ENCODE data around the gene MTMR10.

MTMR10 gene

DNA sequence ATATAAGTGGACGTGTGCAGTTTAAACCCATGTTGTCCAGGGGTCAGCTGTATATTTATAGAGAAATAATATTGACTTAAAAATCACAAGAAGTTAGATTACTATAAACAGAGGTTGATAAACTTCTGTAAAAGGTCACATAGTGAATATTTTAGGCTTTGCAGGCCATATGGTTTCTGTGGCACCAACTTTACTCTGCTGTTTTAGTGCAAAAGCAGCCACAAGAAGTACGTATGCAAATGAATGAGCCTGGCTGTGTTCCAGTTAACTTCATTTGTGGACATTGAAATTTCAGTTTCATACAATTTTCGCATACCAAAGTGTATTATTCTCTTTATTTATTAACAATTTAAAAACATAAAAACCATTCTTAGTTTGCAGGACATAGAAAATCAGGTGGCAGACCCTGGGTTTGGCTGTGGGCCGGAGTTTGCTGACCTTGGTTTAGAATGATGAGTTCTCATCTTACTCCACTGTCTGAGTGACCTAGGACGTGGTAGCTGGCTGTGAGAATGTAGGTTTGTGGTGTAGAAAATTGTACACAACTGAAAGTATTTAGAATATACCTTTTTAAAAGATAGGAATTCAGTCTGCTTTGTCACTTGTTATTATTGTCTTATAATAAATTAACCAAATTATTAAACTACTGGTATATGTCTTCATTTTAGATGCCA, 71.4 kb downstream of the MTMR10 start:
- no peak for DNase-seq

DNA sequence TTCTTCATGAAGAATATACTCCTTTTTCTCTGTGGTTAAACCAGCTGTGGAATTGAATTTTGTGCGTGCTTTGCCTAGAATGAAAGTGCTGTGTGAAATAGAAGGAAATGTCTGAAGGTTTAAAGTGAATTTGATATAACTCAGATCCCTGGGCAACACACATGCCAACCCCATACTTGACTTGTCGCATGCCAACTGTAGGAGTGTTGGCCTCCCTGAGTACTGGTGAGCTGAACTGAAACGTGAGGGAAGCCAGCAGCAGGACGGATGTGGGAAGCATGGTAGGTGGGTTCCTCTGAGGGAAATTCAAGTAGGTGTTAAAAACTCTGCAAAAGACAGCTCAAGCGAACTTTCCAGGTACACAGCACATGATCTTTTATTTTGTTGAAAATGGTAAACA, 73.1 kb downstream of the MTMR10 start:
- DNase-seq, result no peak

GRCh38 chr15:30917675-30918074, 73.8 kb downstream of the MTMR10 start:
- no peak for DNase-seq

DNA sequence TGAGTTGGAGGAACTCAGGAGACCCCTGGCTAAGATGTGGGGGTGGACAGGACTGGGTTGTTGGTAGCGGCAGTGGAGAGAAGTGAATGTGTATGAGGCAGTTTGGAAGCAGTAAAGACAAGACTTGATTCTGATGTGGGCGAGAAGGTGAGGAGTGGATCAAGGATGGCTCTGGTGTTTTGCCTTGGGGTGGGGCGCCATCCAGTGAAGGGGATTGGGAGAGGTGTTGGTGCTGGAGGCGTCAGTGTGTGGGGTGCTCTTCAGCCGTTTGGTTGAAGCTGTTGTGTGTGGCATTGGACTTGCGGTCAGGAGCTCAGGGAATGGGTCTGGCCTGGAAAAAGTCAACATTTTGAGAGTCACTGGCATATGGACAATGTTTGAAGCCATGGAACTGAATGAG, 74.4 kb downstream of the MTMR10 start:
- DNase-seq, result no peak

- DNase-seq, result no peak
Measured at GRCh38 chr15:30913761-30914160, 77.7 kb downstream of the MTMR10 start.

- no peak for DNase-seq
Measured at GRCh38 chr15:30906366-30906765, 85.1 kb downstream of the MTMR10 start.

DNA sequence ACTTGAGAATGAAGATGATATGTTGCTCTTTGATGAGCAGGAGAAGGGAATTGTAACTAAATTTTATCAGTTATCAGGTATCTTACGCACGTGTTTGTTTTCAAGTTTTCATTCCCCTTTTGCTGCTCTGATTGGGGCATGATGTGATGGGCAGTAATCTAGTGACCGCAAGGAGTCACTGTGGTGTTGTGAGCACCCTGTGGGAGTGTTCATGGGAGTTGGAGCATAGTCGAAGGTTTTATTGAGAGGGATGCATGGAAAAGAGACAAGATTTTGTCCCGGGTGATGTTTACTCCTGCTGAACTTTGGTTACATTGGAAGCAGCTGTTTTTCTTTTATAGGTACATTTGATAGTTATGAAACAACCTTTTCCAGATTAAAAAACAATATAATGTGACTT, 85.6 kb downstream of the MTMR10 start:
- no peak for DNase-seq

GRCh38 chr15:30904812-30905211, 86.6 kb downstream of the MTMR10 start:
- DNase-seq, result no peak

- peak; percentile 76 for DNase-seq
Measured at GRCh38 chr15:30903497-30904187, 87.8 kb downstream of the MTMR10 start, which contains the start of gene FAN1. TSS of gene FAN1 (plus strand) at chr15:30903915. CDS start at chr15:30904664, 749 bp downstream.

- DNase-seq, result no peak
Measured at GRCh38 chr15:30901889-30902288, 89.5 kb downstream of the MTMR10 start.

DNA sequence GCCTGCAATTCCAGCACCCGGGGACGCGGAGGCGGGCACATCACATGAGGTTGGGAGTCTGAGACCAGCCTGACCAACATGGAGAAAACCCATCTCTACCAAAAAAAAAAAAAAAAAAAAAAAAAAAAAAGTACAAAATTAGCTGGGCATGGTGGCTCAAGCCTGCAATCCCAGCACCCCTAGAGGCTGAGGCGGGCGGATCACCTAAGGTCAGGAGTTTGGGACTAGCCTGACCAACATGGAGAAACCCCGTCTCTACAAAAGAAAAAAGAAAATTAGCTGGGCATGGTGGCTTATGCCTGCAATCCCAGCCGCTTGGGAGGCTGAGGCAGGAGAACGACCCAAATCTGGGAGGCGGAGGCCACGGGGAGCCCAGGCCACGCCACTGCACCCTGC, 95.2 kb downstream of the MTMR10 start:
- no peak for DNase-seq

- no peak for DNase-seq
Measured at GRCh38 chr15:30895461-30896210, 95.8 kb downstream of the MTMR10 start.

- no peak for DNase-seq
Measured at GRCh38 chr15:30889196-30889595, 102.2 kb downstream of the MTMR10 start.

Measured in activated T-cell treated with anti-CD3 and anti-CD28 coated beads, Interleukin-2, amount 50 U/mL, for 1 hour (primary cell).